HG02759 (cell line): ENCODE data around the gene CDH5.

Source experiments
- ATAC-seq: cut with Tn5 transposase; IDR thresholded peaks from one replicate; pipeline ENCODE4 v1.9.1; 2021; ENCODE audit warnings: mild to moderate bottlenecking, moderate library complexity; ENCODE audit not compliant: unreplicated experiment

CDH5 gene

DNA sequence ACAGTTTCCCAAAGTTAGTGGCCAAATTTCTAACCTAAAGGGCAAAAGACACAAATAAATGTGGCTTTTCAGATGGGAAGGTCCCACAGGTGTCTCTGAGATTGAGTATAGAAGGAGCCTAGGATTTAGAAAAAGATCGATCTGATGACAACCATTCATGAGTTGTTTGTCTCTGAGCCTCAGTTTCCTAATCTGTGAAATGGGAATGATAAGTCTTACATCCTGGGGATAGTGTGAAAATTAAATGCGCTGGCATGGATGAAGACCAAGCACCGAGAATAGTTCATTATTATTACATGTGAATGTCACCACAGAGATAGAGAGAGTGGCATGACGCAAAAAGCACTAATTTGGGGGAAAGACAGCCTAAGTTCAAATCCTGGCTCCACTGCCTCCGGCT is 7.2 kb downstream of the CDH5 start:
- ATAC-seq, result no peak

- no peak for ATAC-seq
These were observed 7.7 kb downstream of the CDH5 start for GRCh38 chr16:66374176-66374575.

DNA sequence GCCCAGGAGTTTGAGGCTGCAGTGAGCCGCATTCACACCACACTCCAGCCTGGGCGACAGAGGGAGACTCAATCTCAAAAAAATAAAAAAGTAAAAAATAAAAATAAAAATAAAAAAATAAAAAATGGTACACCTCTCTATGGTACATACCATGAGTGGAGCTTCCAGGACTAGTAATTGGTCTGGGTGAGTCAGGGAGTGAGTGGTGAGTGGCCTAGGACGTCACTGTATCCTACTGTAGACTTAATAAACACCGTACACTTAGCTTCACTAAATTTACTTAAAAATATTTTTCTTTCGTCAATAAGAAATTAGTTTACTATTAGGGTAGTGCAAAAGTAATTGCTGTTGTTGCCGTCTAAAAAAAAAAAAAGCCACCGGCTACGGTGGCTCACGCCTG is 9.0 kb downstream of the CDH5 start:
- ATAC-seq, result no peak

DNA sequence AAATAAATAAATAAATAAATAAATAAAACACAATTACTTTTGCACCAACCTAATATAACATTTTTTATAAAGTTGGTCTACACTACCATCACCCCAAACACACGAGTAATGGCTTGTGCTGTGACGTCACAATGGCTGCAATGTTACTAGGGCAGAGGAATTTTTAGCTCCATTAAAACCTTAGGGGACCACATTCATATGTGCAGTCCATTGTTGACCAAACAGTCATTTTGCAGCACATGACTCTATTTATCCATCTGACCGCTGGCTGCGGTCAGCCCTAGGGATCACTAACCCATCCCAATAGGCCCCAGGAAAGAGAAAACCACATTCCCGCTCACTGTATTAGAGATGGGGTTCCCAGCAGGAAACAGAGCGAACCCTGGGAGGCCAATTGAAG is 9.6 kb downstream of the CDH5 start:
- ATAC-seq, result no peak

DNA sequence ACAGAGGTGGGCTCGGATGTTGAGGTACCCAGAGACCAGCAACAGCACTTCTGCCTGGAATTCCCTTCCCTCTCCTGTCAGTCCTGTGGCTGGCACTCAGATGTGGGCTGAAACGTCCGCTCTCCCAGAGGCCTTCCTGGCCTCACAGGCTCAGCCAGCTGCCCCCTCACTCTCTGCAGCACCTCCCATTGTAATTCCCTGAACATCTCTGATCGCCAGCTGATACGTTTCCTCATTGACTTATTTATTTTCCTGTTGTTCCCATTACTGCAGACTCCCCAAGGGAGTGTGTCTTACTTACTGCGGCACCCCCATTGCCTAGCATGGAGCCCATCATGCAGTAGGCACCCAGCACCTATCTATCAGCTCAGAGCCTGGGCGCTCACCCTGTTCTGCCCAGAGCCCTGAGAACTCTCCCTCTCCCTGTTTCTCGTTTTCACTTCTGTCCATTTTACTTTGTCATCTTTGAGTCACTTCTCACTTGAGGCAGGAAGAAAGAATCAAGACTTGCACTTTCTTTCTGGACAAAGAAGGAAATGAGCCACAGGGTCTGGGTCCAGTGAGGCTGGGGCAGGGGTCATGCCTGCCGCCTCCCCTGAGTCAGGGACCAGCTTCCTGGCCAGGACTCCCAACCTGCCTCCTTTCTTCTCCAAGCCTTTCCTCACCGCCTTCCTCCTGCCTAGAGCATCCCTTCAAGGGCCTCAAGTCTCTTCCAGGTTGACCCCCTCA is 10.2 kb downstream of the CDH5 start:
- no peak for ATAC-seq

- ATAC-seq, result no peak
These were observed 10.8 kb downstream of the CDH5 start for GRCh38 chr16:66377324-66377723.

DNA sequence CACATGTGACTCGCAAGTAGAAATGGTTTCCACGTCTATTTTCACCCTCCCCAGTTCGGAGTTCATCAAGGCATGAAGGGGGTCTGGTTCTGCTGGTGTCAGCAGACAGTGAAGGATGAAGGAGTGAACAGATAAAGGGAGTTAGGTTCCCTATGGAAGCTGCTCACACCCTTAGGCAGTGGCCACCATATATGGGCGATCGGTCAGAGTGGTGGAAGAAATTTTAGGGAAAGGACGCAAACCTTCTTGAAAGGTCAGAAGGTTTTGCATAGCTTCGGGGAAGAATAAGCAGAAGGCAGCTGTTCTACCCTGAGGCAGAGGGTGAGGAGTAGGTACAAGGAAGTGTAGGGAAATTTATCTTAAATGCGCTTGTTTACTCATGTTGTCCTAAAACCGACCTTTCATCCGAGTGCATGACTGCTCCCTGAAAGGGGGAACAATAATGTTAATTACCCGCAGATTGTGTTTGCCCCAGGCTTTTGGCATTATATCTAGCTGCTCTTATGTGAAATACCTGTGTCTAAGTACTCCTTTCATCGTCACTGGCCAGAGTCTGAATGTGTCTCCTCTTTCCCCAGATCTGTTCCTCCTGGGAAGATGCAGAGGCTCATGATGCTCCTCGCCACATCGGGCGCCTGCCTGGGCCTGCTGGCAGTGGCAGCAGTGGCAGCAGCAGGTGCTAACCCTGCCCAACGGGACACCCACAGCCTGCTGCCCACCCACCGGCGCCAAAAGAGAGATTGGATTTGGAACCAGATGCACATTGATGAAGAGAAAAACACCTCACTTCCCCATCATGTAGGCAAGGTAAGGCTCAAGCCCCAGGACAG is 12.5 kb downstream of the CDH5 start:
- ATAC-seq, result no peak

GRCh38 chr16:66379571-66379941 is 13.1 kb downstream of the CDH5 start:
- no peak for ATAC-seq

- ATAC-seq, result no peak
These were observed 13.9 kb downstream of the CDH5 start for GRCh38 chr16:66380421-66380820.

DNA sequence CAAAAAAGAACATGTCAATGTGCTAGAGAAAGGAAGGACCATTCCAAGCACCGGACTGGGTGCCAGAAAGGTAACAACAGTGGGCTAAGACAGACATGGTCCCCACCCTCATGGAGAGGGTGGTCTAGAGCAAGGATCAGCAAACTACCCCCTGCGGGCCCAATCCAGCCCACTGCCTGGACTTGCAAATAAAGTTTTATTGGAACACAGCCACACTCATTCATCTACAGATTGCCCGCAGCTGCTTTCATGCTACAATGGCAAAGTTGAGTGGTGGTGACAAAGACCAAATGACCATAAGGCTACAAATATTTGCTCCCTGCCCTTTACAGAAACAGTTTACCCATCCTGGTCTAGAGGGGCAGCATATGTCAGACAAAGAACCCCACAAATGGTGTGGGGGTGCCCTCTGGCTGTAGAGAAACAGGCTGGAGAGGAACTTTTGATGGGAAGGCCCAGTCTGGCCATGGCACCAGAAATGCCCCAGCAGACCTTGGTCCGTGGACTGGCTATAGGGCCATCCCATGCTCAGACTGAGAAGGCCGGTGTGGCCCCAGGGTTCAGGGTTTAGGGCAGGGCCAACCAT is 15.2 kb downstream of the CDH5 start:
- no peak for ATAC-seq

- ATAC-seq, result no peak
These were observed 15.9 kb downstream of the CDH5 start for GRCh38 chr16:66382171-66382965.

- no peak for ATAC-seq
These were observed 16.4 kb downstream of the CDH5 start for GRCh38 chr16:66382966-66383299.

- no peak for ATAC-seq
These were observed 17.1 kb downstream of the CDH5 start for GRCh38 chr16:66383551-66383950.

- no peak for ATAC-seq
These were observed 18.9 kb downstream of the CDH5 start for GRCh38 chr16:66385415-66385814.

GRCh38 chr16:66386629-66387622 is 20.4 kb downstream of the CDH5 start:
- no peak for ATAC-seq

DNA sequence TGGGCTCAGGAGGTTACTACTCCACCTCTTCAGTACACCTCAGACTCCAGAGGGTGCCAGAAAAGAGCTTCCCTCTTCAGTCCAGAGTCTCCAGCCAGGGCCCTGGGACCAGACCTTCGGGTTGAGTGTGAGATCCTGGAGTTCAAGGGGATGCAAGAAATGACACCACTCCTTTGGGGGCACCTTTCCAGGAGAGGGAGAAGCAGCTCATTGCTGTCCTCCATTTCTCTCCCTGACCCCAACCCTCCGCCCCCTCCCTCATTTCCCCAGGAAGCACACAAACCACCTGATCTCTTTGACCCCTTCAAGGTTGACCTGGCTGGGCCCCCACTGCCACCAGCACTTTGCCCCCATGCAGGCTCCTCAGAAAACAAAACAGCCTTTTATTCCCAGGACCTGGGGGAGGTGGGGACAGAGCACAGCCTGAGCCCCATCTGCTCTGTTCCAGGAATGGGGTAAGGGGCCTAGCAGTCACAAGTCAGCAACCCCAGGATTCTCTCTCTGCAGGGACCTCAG is 21.4 kb downstream of the CDH5 start:
- ATAC-seq, result no peak

- no peak for ATAC-seq
These were observed 22.1 kb downstream of the CDH5 start for GRCh38 chr16:66388350-66389139.

GRCh38 chr16:66389256-66390176 is 23.0 kb downstream of the CDH5 start:
- no peak for ATAC-seq
